ENCODE measurements around the gene HERC5. TPM values are rescaled to one million over a fixed set of nuclear protein-coding genes. Genes with fewer than 3 reads are reported as not detected.

HERC5 gene
- total RNA-seq, 1 donor from 2014 or later, result under 0.01 TPM

GRCh38 chr4:88458104-88458740 lies 1.3 kb downstream of the HERC5 start:
- Histone ChIP-seq H3K36me3 (ENCODE audit: control insufficient read depth, insufficient read depth, low read length) (no peaks in the 10 kb centered on the region), H3K27me3 (ENCODE audit: control insufficient read depth, insufficient read depth, low read length) (peaks cover 2% of the 10 kb centered on the region), H3K4me3 (ENCODE audit: low read depth, low read length) (no peak overlapping the region)
- DNase-seq (ENCODE audit: low read depth) (no peak), FAIRE-seq (no peak)
- no peak for TF ChIP-seq CTCF (IDR thresholded peaks at IDR 0.05; ENCODE audit: insufficient read depth, low read length, severe bottlenecking)

GRCh38 chr4:88465653-88466192 lies 8.8 kb downstream of the HERC5 start:
- no peak for TF ChIP-seq CTCF (IDR thresholded peaks at IDR 0.05; ENCODE audit: insufficient read depth, low read length, severe bottlenecking)
- Histone ChIP-seq H3K4me3 (ENCODE audit: low read depth, low read length) (no peak overlapping the region), H3K36me3 (ENCODE audit: control insufficient read depth, insufficient read depth, low read length) (no peaks in the 10 kb centered on the region), H3K27me3 (ENCODE audit: control insufficient read depth, insufficient read depth, low read length) (no peaks in the 10 kb centered on the region)
- FAIRE-seq (no peak), DNase-seq (ENCODE audit: low read depth) (no peak)

- H3K36me3 ChIP-seq (ENCODE audit: control insufficient read depth, insufficient read depth, low read length), result no peaks in the 10 kb centered on the region
- FAIRE-seq, result no peak
- no peak for TF ChIP-seq CTCF (IDR thresholded peaks at IDR 0.05; ENCODE audit: insufficient read depth, low read length, severe bottlenecking)
These were observed 10.5 kb downstream of the HERC5 start for GRCh38 chr4:88467392-88467791.

GRCh38 chr4:88477229-88477860 lies 20.4 kb downstream of the HERC5 start:
- Histone ChIP-seq H3K36me3 (ENCODE audit: control insufficient read depth, insufficient read depth, low read length) (no peaks in the 10 kb centered on the region), H3K27me3 (ENCODE audit: control insufficient read depth, insufficient read depth, low read length) (no peaks in the 10 kb centered on the region), H3K4me3 (ENCODE audit: low read depth, low read length) (no peak overlapping the region)
- DNase-seq (ENCODE audit: low read depth) (no peak), FAIRE-seq (no peak)
- no peak for TF ChIP-seq CTCF (IDR thresholded peaks at IDR 0.05; ENCODE audit: insufficient read depth, low read length, severe bottlenecking)

More at GRCh38 chr4:88467392-88467791, 10.5 kb downstream of the HERC5 start:
- no peaks in the 10 kb centered on the region for H3K27me3 ChIP-seq (ENCODE audit: control insufficient read depth, insufficient read depth, low read length)
- no peak for DNase-seq (ENCODE audit: low read depth)
- H3K4me3 ChIP-seq (ENCODE audit: low read depth, low read length), result no peak overlapping the region

- TF ChIP-seq CTCF (IDR thresholded peaks at IDR 0.05; ENCODE audit: insufficient read depth, low read length, severe bottlenecking), result no peak
- no peak for FAIRE-seq
These were observed 21.3 kb downstream of the HERC5 start for GRCh38 chr4:88478247-88478646.

More at GRCh38 chr4:88478247-88478646, 21.3 kb downstream of the HERC5 start:
- no peaks in the 10 kb centered on the region for H3K27me3 ChIP-seq (ENCODE audit: control insufficient read depth, insufficient read depth, low read length)
- no peaks in the 10 kb centered on the region for H3K36me3 ChIP-seq (ENCODE audit: control insufficient read depth, insufficient read depth, low read length)
- no peak overlapping the region for H3K4me3 ChIP-seq (ENCODE audit: low read depth, low read length)
- no peak for DNase-seq (ENCODE audit: low read depth)

Measured in bronchial epithelial cell (primary cell).